Activated CD4-positive, alpha-beta T cell treated with anti-CD3 and anti-CD28 coated beads, Interleukin-2, amount 50 U/mL, for 1 hour (primary cell): Measurements from ENCODE around the gene XXYLT1.
"Not testable (repeated sequence)": the region's sequence is repeated elsewhere in the genome, so short reads cannot be mapped to it uniquely, and the experiment has no call there.

ENCODE experiments used
- DNase-seq: peaks from one replicate; pipeline ENCODE4 v3.0.0-alpha.2; 2020

XXYLT1 gene

GRCh38 chr3:195204360-195205163, 66.4 kb downstream of the XXYLT1 start:
- no peak for DNase-seq

- DNase-seq = no peak
Measured at GRCh38 chr3:195203606-195204005, 67.4 kb downstream of the XXYLT1 start.

GRCh38 chr3:195201295-195201694, 69.7 kb downstream of the XXYLT1 start:
- DNase-seq = no peak

- no peak for DNase-seq
Measured at GRCh38 chr3:195200010-195200822, 70.7 kb downstream of the XXYLT1 start.

- no peak for DNase-seq
Measured at GRCh38 chr3:195198426-195199346, 72.3 kb downstream of the XXYLT1 start.

GRCh38 chr3:195197765-195198425, 73.1 kb downstream of the XXYLT1 start:
- DNase-seq = no peak

- DNase-seq = no peak
Measured at GRCh38 chr3:195196266-195196665, 74.7 kb downstream of the XXYLT1 start.

- DNase-seq = no peak
Measured at GRCh38 chr3:195195321-195196209, 75.4 kb downstream of the XXYLT1 start.

- DNase-seq = no peak
Measured at GRCh38 chr3:195194559-195195206, 76.3 kb downstream of the XXYLT1 start.

GRCh38 chr3:195191580-195191979, 79.4 kb downstream of the XXYLT1 start:
- DNase-seq = no peak

- no peak for DNase-seq
Measured at GRCh38 chr3:195189821-195190220, 81.1 kb downstream of the XXYLT1 start.

GRCh38 chr3:195188426-195188927, 82.5 kb downstream of the XXYLT1 start:
- no peak for DNase-seq

GRCh38 chr3:195187609-195188425, 83.1 kb downstream of the XXYLT1 start:
- no peak for DNase-seq

GRCh38 chr3:195186710-195187047, 84.3 kb downstream of the XXYLT1 start:
- not testable (repeated sequence) for DNase-seq

GRCh38 chr3:195186041-195186709, 84.8 kb downstream of the XXYLT1 start:
- DNase-seq = no peak

- no peak for DNase-seq
Measured at GRCh38 chr3:195185583-195185982, 85.4 kb downstream of the XXYLT1 start.

- DNase-seq = no peak
Measured at GRCh38 chr3:195184716-195185421, 86.1 kb downstream of the XXYLT1 start.

GRCh38 chr3:195183071-195183776, 87.7 kb downstream of the XXYLT1 start:
- DNase-seq = no peak
